LNCAP (cell line): ENCODE data around the gene TPCN1.

ENCODE experiments used
- TF ChIP-seq, protein P1 (sequence below): fragments of 450-650 bp; IDR thresholded peaks from 2 replicates; pipeline ENCODE4 v1.5.1; 2017; ENCODE audit warnings: mild to moderate bottlenecking

The TPCN1 gene

GRCh38 chr12:113248051-113248825 lies 27.0 kb downstream of the TPCN1 start:
- TF ChIP-seq, protein P1, sequence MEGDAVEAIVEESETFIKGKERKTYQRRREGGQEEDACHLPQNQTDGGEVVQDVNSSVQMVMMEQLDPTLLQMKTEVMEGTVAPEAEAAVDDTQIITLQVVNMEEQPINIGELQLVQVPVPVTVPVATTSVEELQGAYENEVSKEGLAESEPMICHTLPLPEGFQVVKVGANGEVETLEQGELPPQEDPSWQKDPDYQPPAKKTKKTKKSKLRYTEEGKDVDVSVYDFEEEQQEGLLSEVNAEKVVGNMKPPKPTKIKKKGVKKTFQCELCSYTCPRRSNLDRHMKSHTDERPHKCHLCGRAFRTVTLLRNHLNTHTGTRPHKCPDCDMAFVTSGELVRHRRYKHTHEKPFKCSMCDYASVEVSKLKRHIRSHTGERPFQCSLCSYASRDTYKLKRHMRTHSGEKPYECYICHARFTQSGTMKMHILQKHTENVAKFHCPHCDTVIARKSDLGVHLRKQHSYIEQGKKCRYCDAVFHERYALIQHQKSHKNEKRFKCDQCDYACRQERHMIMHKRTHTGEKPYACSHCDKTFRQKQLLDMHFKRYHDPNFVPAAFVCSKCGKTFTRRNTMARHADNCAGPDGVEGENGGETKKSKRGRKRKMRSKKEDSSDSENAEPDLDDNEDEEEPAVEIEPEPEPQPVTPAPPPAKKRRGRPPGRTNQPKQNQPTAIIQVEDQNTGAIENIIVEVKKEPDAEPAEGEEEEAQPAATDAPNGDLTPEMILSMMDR = no peak

DNA sequence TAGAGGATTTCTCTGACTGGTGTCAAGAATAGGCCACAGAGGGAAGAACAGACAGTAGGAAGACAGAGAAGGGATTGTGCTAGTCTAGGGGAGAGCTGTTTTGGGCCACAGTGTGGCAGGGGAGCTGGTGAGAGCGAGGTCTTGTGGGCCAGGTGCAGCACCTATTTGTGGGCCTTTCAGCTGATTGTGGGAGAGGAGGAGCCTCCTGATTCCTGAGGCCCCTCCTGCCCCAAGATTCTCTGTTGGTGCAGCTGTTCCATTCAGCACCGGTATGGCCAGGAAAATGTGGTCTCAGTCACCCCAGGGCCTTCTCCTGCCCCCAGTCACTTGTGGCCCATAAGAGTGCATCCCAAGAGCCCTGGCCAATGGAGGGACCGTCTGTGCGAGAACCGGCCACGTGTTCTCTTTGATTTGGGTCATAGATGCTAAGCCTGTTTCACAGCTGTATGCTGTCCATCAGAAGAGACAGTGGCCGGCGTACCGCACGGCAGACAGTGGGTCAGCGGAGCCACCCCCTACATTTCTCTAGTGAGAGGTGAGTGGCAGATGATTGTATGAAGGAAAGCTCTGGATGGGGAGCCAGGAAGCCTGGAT lies 27.7 kb downstream of the TPCN1 start:
- TF ChIP-seq, protein P1 = no peak

DNA sequence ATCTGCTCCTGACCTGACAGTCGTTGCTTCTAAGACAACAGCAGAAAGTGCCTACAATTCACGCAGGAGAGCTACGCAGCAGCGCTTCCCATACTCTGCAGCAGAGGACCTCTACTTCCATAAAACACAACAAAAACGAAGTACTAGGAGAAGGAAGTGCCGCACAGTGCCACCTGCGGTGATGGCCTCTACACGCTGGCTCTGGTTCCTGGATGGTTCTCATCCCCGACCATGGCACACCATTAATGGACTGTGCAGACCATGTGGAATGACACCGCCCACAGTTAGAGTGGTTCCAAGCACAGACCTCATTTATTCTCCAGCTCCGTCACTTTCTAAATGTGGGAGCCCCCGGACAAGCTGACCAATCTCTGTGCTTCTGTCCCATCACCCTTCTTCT lies 28.3 kb downstream of the TPCN1 start:
- TF ChIP-seq, protein P1 = no peak

DNA sequence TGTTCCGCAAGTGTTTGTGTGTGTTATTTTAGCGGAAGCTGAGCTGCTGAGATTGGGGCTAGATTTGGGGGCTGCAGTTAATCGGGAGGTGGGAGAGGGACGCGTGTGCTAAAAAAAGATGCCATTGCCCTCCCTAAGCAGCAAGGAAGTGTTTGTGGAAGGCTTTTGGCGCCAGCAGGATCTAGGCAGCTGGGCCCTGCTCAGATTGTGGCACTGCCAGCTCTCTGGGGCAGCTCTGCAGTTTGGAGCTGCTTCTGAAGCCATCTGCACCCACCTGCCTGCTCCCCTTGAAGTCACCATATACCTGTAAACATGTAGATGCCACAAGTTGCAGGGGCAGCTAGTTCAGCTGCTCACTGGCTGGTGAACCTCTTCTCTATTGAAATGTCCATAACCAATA lies 28.8 kb downstream of the TPCN1 start:
- TF ChIP-seq, protein P1 = no peak

- TF ChIP-seq, protein P1 = no peak
Measured at GRCh38 chr12:113251404-113252070, 30.3 kb downstream of the TPCN1 start.

DNA sequence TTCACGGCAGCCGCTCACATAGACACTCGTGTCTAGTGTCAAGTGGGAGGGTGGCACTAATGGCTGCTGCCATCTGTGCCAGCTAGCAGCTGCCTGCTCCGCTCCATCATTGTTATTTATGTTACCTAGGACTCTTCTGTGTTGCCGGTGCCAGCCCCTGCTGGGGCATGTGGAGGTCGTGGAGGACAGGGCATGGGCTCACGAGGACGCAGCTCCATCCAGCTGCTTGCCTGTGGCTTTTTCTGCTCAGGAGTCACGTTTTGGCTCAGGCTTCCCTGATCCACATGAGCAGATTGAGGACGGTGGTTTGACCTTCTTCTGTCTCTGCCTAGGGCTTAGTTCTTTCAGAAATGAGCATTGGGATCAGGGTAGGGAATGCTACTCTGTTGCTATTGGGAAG lies 31.2 kb downstream of the TPCN1 start:
- TF ChIP-seq, protein P1 = no peak

GRCh38 chr12:113253532-113254285 lies 32.4 kb downstream of the TPCN1 start:
- TF ChIP-seq, protein P1 = no peak
